ENCODE data around the gene OSGIN1. TPM values are rescaled to one million over a fixed set of nuclear protein-coding genes. Genes with fewer than 3 reads are reported as not detected.
A peak's percentile ranks its signal among the peaks of the same experiment; 100 is the strongest.

Gene OSGIN1
- under 1 TPM; 0.33 to 0.48 (median 0.47) TPM for polyA plus RNA-seq (ENCODE audit: insufficient read length in 3 of 3)

- DNase-seq (ENCODE audit: low read depth in 3 of 3, low spot score in 2 of 3), result peak in 1 of 3 donors; percentile 19
These were observed at the start of gene OSGIN1 for GRCh38 chr16:83952940-83953795. Gene OSGIN1 (plus strand): TSS chr16:83953240. CDS start chr16:83957672, 4,432 bp downstream.

- DNase-seq (ENCODE audit: low read depth in 3 of 3, low spot score in 2 of 3), result no peak
These were observed 49.3 kb upstream of the OSGIN1 start for GRCh38 chr16:83903751-83904150.

GRCh38 chr16:83906683-83907082, 46.4 kb upstream of the OSGIN1 start:
- DNase-seq (ENCODE audit: low read depth in 3 of 3, low spot score in 2 of 3), result no peak

- no peak for DNase-seq (ENCODE audit: low read depth in 3 of 3, low spot score in 2 of 3)
These were observed 45.9 kb upstream of the OSGIN1 start for GRCh38 chr16:83907111-83907510.

GRCh38 chr16:83907631-83908250, 45.3 kb upstream of the OSGIN1 start:
- no peak for DNase-seq (ENCODE audit: low read depth in 3 of 3, low spot score in 2 of 3)

GRCh38 chr16:83908798-83909197, 44.2 kb upstream of the OSGIN1 start:
- no peak for DNase-seq (ENCODE audit: low read depth in 3 of 3, low spot score in 2 of 3)

GRCh38 chr16:83911290-83911689, 41.8 kb upstream of the OSGIN1 start:
- DNase-seq (ENCODE audit: low read depth in 3 of 3, low spot score in 2 of 3), result no peak

GRCh38 chr16:83912519-83913244, 40.4 kb upstream of the OSGIN1 start:
- no peak for DNase-seq (ENCODE audit: low read depth in 3 of 3, low spot score in 2 of 3)

GRCh38 chr16:83913245-83913633, 39.8 kb upstream of the OSGIN1 start:
- DNase-seq (ENCODE audit: low read depth in 3 of 3, low spot score in 2 of 3), result no peak

- DNase-seq (ENCODE audit: low read depth in 3 of 3, low spot score in 2 of 3), result no peak
These were observed 38.8 kb upstream of the OSGIN1 start for GRCh38 chr16:83914091-83914710.

- DNase-seq (ENCODE audit: low read depth in 3 of 3, low spot score in 2 of 3), result no peak
These were observed 38.0 kb upstream of the OSGIN1 start for GRCh38 chr16:83915081-83915480.

- DNase-seq (ENCODE audit: low read depth in 3 of 3, low spot score in 2 of 3), result no peak
These were observed 37.5 kb upstream of the OSGIN1 start for GRCh38 chr16:83915491-83915890.

GRCh38 chr16:83917152-83918120, 35.6 kb upstream of the OSGIN1 start:
- no peak for DNase-seq (ENCODE audit: low read depth in 3 of 3, low spot score in 2 of 3)

GRCh38 chr16:83920894-83921491, 32.0 kb upstream of the OSGIN1 start:
- DNase-seq (ENCODE audit: low read depth in 3 of 3, low spot score in 2 of 3), result no peak

- DNase-seq (ENCODE audit: low read depth in 3 of 3, low spot score in 2 of 3), result no peak
These were observed 29.3 kb upstream of the OSGIN1 start for GRCh38 chr16:83923581-83924365.

GRCh38 chr16:83924686-83925085, 28.4 kb upstream of the OSGIN1 start:
- no peak for DNase-seq (ENCODE audit: low read depth in 3 of 3, low spot score in 2 of 3)

GRCh38 chr16:83925095-83925905, 27.7 kb upstream of the OSGIN1 start:
- DNase-seq (ENCODE audit: low read depth in 3 of 3, low spot score in 2 of 3), result no peak

Data from right renal cortex interstitium (tissue), 3 donors.